K562 (cell line): ENCODE measurements around the gene CDKN2B-AS1. TPM values are rescaled to one million over a fixed set of nuclear protein-coding genes. Genes with fewer than 3 reads are reported as not detected.

Experiments
- ATAC-seq: fragments of 200-7000 bp; cut with Tn5 transposase; 3 replicates; pipeline ENCODE4 v1.9.1; 2020; ENCODE audit warnings: moderate library complexity
- BruUV-seq: library from RNA; stranded (reverse); fragments of 400-500 nt; replicated peaks from 2 replicates; lab custom pipeline; 2021; lab: Mats Ljungman, UMichigan
- CTCF ChIA-PET: fragments of 300-600 bp; formaldehyde crosslinking; extraction: SDS; loops from one replicate; lab custom pipeline; 2021; ENCODE audit warnings: low intra/inter-chr PET ratio; lab: Yijun Ruan, JAX
- POLR2A ChIA-PET: fragments of 300-600, 350-650 bp; sonication (Branson Sonifier 250); formaldehyde crosslinking; extraction: SDS; loops from one replicate; lab custom pipeline; 2021; ENCODE audit warnings: antibody characterized with exemption, inconsistent platforms; lab: Yijun Ruan, JAX
- DNase-seq, 4 experiments: peaks; one replicate each; pipeline versions ENCODE4 v3.0.0 to v3.0.0-alpha.2; 2011 to 2018; ENCODE audit warnings: low spot score in 3 of 4, mixed read lengths in 3 of 4; ENCODE audit errors: extremely low read depth in 1 of 4
- FAIRE-seq: peaks from 2 replicates; lab custom pipeline; 2011; peaks lifted over from hg19 to GRCh38; lab: Jason Lieb, UNC
- H2AFZ ChIP-seq: 2 replicates; pipeline ENCODE4 v1.6.0; 2011; ENCODE audit warnings: low read depth, low read length, control low read depth, inconsistent platforms
- H3K27ac ChIP-seq: fragments of 200-600 bp; 3 replicates; pipeline ENCODE4 v1.8.0; 2011; ENCODE audit warnings: low read depth, mild to moderate bottlenecking, control low read depth, inconsistent platforms, low read length, moderate library complexity, mixed read lengths; ENCODE audit errors: extremely low read depth
- H3K27me3 ChIP-seq, 2 experiments: fragments of 300-600 bp in 1 of 2; 2 replicates in 1 of 2; 3 replicates in 1 of 2; pipeline versions ENCODE4 v1.6.0 to v1.8.0; 2011; ENCODE audit warnings: inconsistent platforms in 2 of 2, low read length in 2 of 2, mild to moderate bottlenecking in 1 of 2, mixed read lengths in 1 of 2, moderate library complexity in 1 of 2; ENCODE audit not compliant: control insufficient read depth in 2 of 2, insufficient read depth in 2 of 2
- H3K36me3 ChIP-seq: fragments of 300-600 bp; 3 replicates; pipeline ENCODE4 v1.8.0; 2011; ENCODE audit warnings: mild to moderate bottlenecking, low read length, inconsistent platforms; ENCODE audit not compliant: control insufficient read depth, insufficient read depth
- H3K4me1 ChIP-seq, 2 experiments: fragments of 200-600 bp in 1 of 2; replicated peaks in 1 of 2; 2 replicates in 1 of 2; 3 replicates in 1 of 2; pipeline versions ENCODE4 v1.5.1 to v1.8.0; 2011; ENCODE audit warnings: inconsistent platforms in 2 of 2, low read length in 2 of 2, mild to moderate bottlenecking in 1 of 2, mixed read lengths in 1 of 2, moderate library complexity in 1 of 2; ENCODE audit not compliant: control insufficient read depth in 2 of 2, insufficient read depth in 2 of 2
- H3K4me2 ChIP-seq: 2 replicates; pipeline ENCODE4 v1.6.1; 2011; ENCODE audit warnings: low read length, control low read depth, inconsistent platforms, mixed read lengths; ENCODE audit not compliant: insufficient read depth
- H3K4me3 ChIP-seq: fragments of 200-600 bp; sonication (generic), shearing (Covaris generic); 2 replicates; pipeline ENCODE4 v1.5.1; 2016; ENCODE audit warnings: control low read depth, inconsistent platforms
- H3K79me2 ChIP-seq: fragments of 200-600 bp; 3 replicates; pipeline ENCODE4 v1.8.0; 2011; ENCODE audit warnings: low read length, inconsistent platforms; ENCODE audit not compliant: control insufficient read depth, insufficient read depth
- H3K9ac ChIP-seq, 2 experiments: 2 replicates each; pipeline versions ENCODE4 v1.6.0 to v1.6.1; 2011; ENCODE audit warnings: low read depth in 2 of 2, low read length in 2 of 2, control low read depth in 1 of 2, inconsistent platforms in 1 of 2, mild to moderate bottlenecking in 1 of 2, mixed read lengths in 1 of 2; ENCODE audit not compliant: insufficient read depth in 1 of 2
- H3K9me1 ChIP-seq: one replicate; pipeline ENCODE4 v1.6.0; 2011; ENCODE audit warnings: inconsistent platforms, mild to moderate bottlenecking, low read length, moderate library complexity; ENCODE audit not compliant: control insufficient read depth, insufficient read depth
- H3K9me3 ChIP-seq: replicated peaks from 2 replicates; pipeline ENCODE4 v1.5.1; 2011; ENCODE audit warnings: low read depth, low read length, inconsistent platforms; ENCODE audit not compliant: control insufficient read depth, insufficient read depth
- H4K20me1 ChIP-seq: replicated peaks from 2 replicates; pipeline ENCODE4 v1.6.1; 2011; ENCODE audit warnings: low read length, inconsistent platforms, mixed read lengths; ENCODE audit not compliant: control insufficient read depth, insufficient read depth
- FOXA3 ChIP-seq, 2 experiments: fragments of 450-650 bp in 1 of 2; sonication (generic) in 1 of 2; formaldehyde crosslinking; IDR thresholded peaks in 1 of 2; conservative IDR thresholded peaks in 1 of 2; 2 replicates each; pipeline versions ENCODE4 v1.4.0 to v1.8.0; 2020 to 2022; ENCODE audit warnings: mild to moderate bottlenecking in 2 of 2, missing genetic modification reagents in 1 of 2
- KLF6 ChIP-seq: fragments of 250-450 bp; sonication (Bioruptor Pico); IDR thresholded peaks from 2 replicates; pipeline ENCODE4 v1.4.0; 2020; ENCODE audit warnings: mild to moderate bottlenecking, moderate library complexity, borderline replicate concordance
- MYC ChIP-seq, 2 experiments: fragments of 250-450 bp in 1 of 2; sonication (Bioruptor Pico) in 1 of 2; IDR thresholded peaks; 2 replicates each; pipeline versions ENCODE4 v1.5.1 to v1.6.1; 2012 to 2021; ENCODE audit warnings: low read depth in 2 of 2, borderline replicate concordance in 1 of 2, improper control_type of control experiment in 1 of 2, low read length in 1 of 2, mild to moderate bottlenecking in 1 of 2, moderate library complexity in 1 of 2
- NFE2 ChIP-seq: IDR thresholded peaks from 2 replicates; pipeline ENCODE4 v1.6.1; 2014; ENCODE audit warnings: antibody characterized with exemption, low read depth
- SREBF2 ChIP-seq: sonication (generic); formaldehyde crosslinking; IDR thresholded peaks from 2 replicates; pipeline ENCODE4 v1.4.0; 2020; ENCODE audit warnings: mild to moderate bottlenecking, missing genetic modification reagents
- ZBTB43 ChIP-seq: sonication (generic); formaldehyde crosslinking; IDR thresholded peaks from 2 replicates; pipeline ENCODE4 v1.8.0; 2023; ENCODE audit warnings: mild to moderate bottlenecking, missing genetic modification reagents
- ZNF121 ChIP-seq: sonication (generic); formaldehyde crosslinking; conservative IDR thresholded peaks from 2 replicates; pipeline ENCODE4 v1.8.0; 2022; ENCODE audit warnings: missing genetic modification reagents
- ZNF239 ChIP-seq: fragments of 250-450 bp; sonication (Bioruptor Pico); IDR thresholded peaks from 2 replicates; pipeline ENCODE4 v1.4.0; 2020; ENCODE audit warnings: mild to moderate bottlenecking
- ZNF445 ChIP-seq: fragments of 250-450 bp; sonication (Bioruptor Pico); IDR thresholded peaks from 2 replicates; pipeline ENCODE4 v1.4.0; 2020; ENCODE audit warnings: low read depth, mild to moderate bottlenecking, moderate library complexity
- WGBS: fragments of 100-300 bp; shearing (Covaris generic); methylation state at CpG from one replicate; pipeline ENCODE4 v1.1.6; 2016; ENCODE audit warnings: low coverage, mixed read lengths; ENCODE audit not compliant: insufficient coverage; ENCODE audit errors: missing lambda C conversion rate; 5-methylcytosine and 5-hydroxymethylcytosine counted together
- in situ Hi-C: fragments of 300-500 bp; cut with MboI; formaldehyde crosslinking; loops from 4 replicates; pipeline ENCODE4 v1.15.0; 2018; ENCODE audit warnings: inconsistent platforms, mixed read lengths
- intact Hi-C: fragments of 100-400 bp; cut with micrococcal nuclease; formaldehyde crosslinking; loops from 2 replicates; pipeline ENCODE4 v1.14.2; 2022
- polyA plus RNA-seq, 8 experiments: library from polyadenylated mRNA; depleted of rRNA in 4 of 8; stranded (reverse) in 5 of 8; unstranded in 3 of 8; fragments of >200 nt; fragmentation: Nextera tagmentation in 2 of 8; fragmentation: Illumina TruSeq in 1 of 8; extraction: Ambion mirVana in 2 of 8; extraction: Trizol in 1 of 8; gene quantifications; 2 replicates each; pipeline versions ENCODE4 v1.2.1 to v1.2.3, GENCODE V29; 2011 to 2014; ENCODE audit warnings: inconsistent platforms in 1 of 8, missing spikeins in 1 of 8
- total RNA-seq, 7 experiments: library from RNA; depleted of rRNA in 6 of 7; stranded (reverse); fragments of >200 nt in 6 of 7; fragmentation: Illumina TruSeq in 2 of 7; extraction: Trizol in 2 of 7; gene quantifications; 2 replicates each; pipeline versions ENCODE4 v1.2.1 to v1.2.3, GENCODE V29; 2011 to 2021; ENCODE audit warnings: low replicate concordance in 1 of 7
- TF ChIP-seq, protein P1 (sequence below): fragments of 250-450 bp; sonication (Bioruptor Pico); IDR thresholded peaks from 2 replicates; pipeline ENCODE4 v1.8.0; 2022; ENCODE audit warnings: moderate library complexity, mild to moderate bottlenecking, inconsistent platforms
- TF ChIP-seq, protein P2 (sequence below): sonication (generic); formaldehyde crosslinking; IDR thresholded peaks from 2 replicates; pipeline ENCODE4 v1.8.1; 2023; ENCODE audit warnings: missing genetic modification reagents, mild to moderate bottlenecking, borderline replicate concordance

The CDKN2B-AS1 gene
- total and polyA plus RNA-seq, 9 of the 15 experiments (the other 6 are each of a cell fraction or from before 2014, with no cell fraction given) = not detected

DNA sequence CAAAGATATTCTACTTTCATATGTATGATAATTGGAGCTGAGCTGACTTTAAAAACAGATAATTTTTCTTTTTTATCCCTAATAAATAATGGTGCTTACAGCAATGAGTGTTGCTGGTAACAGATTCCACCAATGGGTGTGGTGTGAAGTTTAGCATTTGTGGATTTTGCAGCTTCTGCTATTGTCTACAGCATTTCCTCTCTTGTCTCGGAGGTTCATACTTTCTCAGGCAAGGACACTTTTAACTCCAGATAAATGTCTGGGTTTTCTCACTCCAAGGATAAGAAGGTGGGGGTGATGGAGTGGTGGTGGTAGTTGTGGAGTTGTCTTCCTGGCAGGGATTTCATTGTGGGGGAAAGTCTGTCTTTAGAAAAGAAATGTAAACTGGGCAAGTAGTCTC is 134.5 kb downstream of the CDKN2B-AS1 start:
- H3K9me3 ChIP-seq = no peaks in the 10 kb centered on the region
- no peak overlapping the region for H2AFZ ChIP-seq
- ChIA-PET CTCF (no interaction called here), POLR2A (no interaction called here)
- in situ Hi-C loops = no loop called here
- DNase-seq (no peak), ATAC-seq (no peak), FAIRE-seq (no peak)
- no peaks in the 10 kb centered on the region for H3K36me3 ChIP-seq
- H3K79me2 ChIP-seq = no peaks in the 10 kb centered on the region
- no peak overlapping the region for H3K9ac ChIP-seq
- BruUV-seq = no TSS peak
- intact Hi-C loops = no loop called here
- H3K27me3 ChIP-seq = no peaks in the 10 kb centered on the region
- H3K9me1 ChIP-seq = no peaks in the 10 kb centered on the region
- no CpG with 5 or more reads among the region's 1 CpG for WGBS
- no peak overlapping the region for H3K4me2 ChIP-seq
- H3K4me3 ChIP-seq = no peak overlapping the region
- H3K4me1 ChIP-seq = no peaks in the 10 kb centered on the region
- H4K20me1 ChIP-seq = no peaks in the 10 kb centered on the region
- H3K27ac ChIP-seq = no peak overlapping the region
- no peak for TF ChIP-seq KLF6
- TF ChIP-seq ZNF239 (CRISPR knock-in tag) = no peak
- TF ChIP-seq, protein P1, sequence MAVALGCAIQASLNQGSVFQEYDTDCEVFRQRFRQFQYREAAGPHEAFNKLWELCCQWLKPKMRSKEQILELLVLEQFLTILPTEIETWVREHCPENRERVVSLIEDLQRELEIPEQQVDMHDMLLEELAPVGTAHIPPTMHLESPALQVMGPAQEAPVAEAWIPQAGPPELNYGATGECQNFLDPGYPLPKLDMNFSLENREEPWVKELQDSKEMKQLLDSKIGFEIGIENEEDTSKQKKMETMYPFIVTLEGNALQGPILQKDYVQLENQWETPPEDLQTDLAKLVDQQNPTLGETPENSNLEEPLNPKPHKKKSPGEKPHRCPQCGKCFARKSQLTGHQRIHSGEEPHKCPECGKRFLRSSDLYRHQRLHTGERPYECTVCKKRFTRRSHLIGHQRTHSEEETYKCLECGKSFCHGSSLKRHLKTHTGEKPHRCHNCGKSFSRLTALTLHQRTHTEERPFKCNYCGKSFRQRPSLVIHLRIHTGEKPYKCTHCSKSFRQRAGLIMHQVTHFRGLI (CRISPR knock-in tag) = no peak
- no peak for TF ChIP-seq NFE2
- no peak for TF ChIP-seq ZBTB43 (CRISPR knock-in tag)
- no peak for TF ChIP-seq ZNF121 (CRISPR knock-in tag)
- TF ChIP-seq ZNF445 (CRISPR knock-in tag) = no peak
- no peak for TF ChIP-seq FOXA3 (CRISPR knock-in tag; conservative IDR thresholded peaks at IDR 0.05 in 1 of 2, IDR thresholded peaks at IDR 0.05 in 1 of 2)
- TF ChIP-seq, protein P2, sequence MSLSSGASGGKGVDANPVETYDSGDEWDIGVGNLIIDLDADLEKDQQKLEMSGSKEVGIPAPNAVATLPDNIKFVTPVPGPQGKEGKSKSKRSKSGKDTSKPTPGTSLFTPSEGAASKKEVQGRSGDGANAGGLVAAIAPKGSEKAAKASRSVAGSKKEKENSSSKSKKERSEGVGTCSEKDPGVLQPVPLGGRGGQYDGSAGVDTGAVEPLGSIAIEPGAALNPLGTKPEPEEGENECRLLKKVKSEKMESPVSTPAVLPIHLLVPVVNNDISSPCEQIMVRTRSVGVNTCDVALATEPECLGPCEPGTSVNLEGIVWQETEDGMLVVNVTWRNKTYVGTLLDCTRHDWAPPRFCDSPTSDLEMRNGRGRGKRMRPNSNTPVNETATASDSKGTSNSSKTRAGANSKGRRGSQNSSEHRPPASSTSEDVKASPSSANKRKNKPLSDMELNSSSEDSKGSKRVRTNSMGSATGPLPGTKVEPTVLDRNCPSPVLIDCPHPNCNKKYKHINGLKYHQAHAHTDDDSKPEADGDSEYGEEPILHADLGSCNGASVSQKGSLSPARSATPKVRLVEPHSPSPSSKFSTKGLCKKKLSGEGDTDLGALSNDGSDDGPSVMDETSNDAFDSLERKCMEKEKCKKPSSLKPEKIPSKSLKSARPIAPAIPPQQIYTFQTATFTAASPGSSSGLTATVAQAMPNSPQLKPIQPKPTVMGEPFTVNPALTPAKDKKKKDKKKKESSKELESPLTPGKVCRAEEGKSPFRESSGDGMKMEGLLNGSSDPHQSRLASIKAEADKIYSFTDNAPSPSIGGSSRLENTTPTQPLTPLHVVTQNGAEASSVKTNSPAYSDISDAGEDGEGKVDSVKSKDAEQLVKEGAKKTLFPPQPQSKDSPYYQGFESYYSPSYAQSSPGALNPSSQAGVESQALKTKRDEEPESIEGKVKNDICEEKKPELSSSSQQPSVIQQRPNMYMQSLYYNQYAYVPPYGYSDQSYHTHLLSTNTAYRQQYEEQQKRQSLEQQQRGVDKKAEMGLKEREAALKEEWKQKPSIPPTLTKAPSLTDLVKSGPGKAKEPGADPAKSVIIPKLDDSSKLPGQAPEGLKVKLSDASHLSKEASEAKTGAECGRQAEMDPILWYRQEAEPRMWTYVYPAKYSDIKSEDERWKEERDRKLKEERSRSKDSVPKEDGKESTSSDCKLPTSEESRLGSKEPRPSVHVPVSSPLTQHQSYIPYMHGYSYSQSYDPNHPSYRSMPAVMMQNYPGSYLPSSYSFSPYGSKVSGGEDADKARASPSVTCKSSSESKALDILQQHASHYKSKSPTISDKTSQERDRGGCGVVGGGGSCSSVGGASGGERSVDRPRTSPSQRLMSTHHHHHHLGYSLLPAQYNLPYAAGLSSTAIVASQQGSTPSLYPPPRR (CRISPR knock-in tag) = no peak
- TF ChIP-seq SREBF2 (CRISPR knock-in tag) = no peak
- no peak for TF ChIP-seq MYC (IDR thresholded peaks at IDR 0.05; ENCODE audit: low read depth, low read length)
- TF ChIP-seq MYC (CRISPR knock-in tag; IDR thresholded peaks at IDR 0.05; ENCODE audit: borderline replicate concordance, low read depth) = no peak
